Neural progenitor cell (in vitro differentiated cells): ENCODE results near the gene RASA4B. TPM values are rescaled to one million over a fixed set of nuclear protein-coding genes. Genes with fewer than 3 reads are reported as not detected.

Experiments
- DNase-seq: peaks from one replicate; pipeline ENCODE4 v3.0.0-alpha.2; 2016; ENCODE audit warnings: low spot score
- H2AFZ ChIP-seq: fragments of 200-600 bp; sonication (generic); replicated peaks from 2 replicates; pipeline ENCODE4 v1.6.1; 2016; ENCODE audit warnings: antibody characterized with exemption
- H3F3A ChIP-seq: fragments of 200-600 bp; sonication (generic); 2 replicates; pipeline ENCODE4 v1.6.1; 2016; ENCODE audit warnings: antibody characterized with exemption, low read depth
- H3K27ac ChIP-seq: fragments of 200-600 bp; sonication (generic); 2 replicates; pipeline ENCODE4 v1.5.1; 2016; ENCODE audit warnings: mild to moderate bottlenecking
- H3K27me3 ChIP-seq: fragments of 200-600 bp; sonication (generic); 2 replicates; pipeline ENCODE4 v1.6.1; 2016; ENCODE audit warnings: mild to moderate bottlenecking, moderate library complexity
- H3K36me3 ChIP-seq: fragments of 200-600 bp; sonication (generic); 2 replicates; pipeline ENCODE4 v1.5.1; 2016
- H3K4me1 ChIP-seq: fragments of 200-600 bp; sonication (generic); 2 replicates; pipeline ENCODE4 v1.6.1; 2016; ENCODE audit warnings: mixed run types
- H3K4me2 ChIP-seq: fragments of 200-600 bp; sonication (generic); 2 replicates; pipeline ENCODE4 v1.6.1; 2016
- H3K4me3 ChIP-seq: fragments of 200-600 bp; sonication (generic); 2 replicates; pipeline ENCODE4 v1.5.1; 2016
- H3K79me2 ChIP-seq: fragments of 200-600 bp; sonication (generic); 2 replicates; pipeline ENCODE4 v1.6.1; 2016; ENCODE audit warnings: low read depth
- H3K9ac ChIP-seq: fragments of 200-600 bp; sonication (generic); 2 replicates; pipeline ENCODE4 v1.6.1; 2016
- H3K9me3 ChIP-seq: fragments of 200-600 bp; sonication (generic); 2 replicates; pipeline ENCODE4 v1.5.1; 2016; ENCODE audit warnings: low read depth
- H4K20me1 ChIP-seq: fragments of 200-600 bp; sonication (generic); 2 replicates; pipeline ENCODE4 v1.6.1; 2016; ENCODE audit warnings: low read depth
- H3K27ac Mint-ChIP-seq: 3 replicates; pipeline ENCODE4 v1.8.0; 2021; ENCODE audit warnings: mixed read lengths
- H3K27me3 Mint-ChIP-seq: 2 replicates; pipeline ENCODE4 v1.8.0; 2022; ENCODE audit warnings: low read depth, mild to moderate bottlenecking, inconsistent platforms, moderate library complexity, mixed read lengths; ENCODE audit not compliant: insufficient read depth
- H3K36me3 Mint-ChIP-seq: 3 replicates; pipeline ENCODE4 v1.8.0; 2021; ENCODE audit warnings: mixed read lengths
- H3K4me1 Mint-ChIP-seq: 3 replicates; pipeline ENCODE4 v1.8.0; 2021; ENCODE audit warnings: mixed read lengths
- H3K4me3 Mint-ChIP-seq: 3 replicates; pipeline ENCODE4 v1.8.0; 2021; ENCODE audit warnings: mild to moderate bottlenecking, moderate library complexity, mixed read lengths
- H3K9me3 Mint-ChIP-seq: 3 replicates; pipeline ENCODE4 v1.8.0; 2020; ENCODE audit warnings: mixed read lengths
- EZH2 ChIP-seq: fragments of 200-600 bp; sonication (generic); IDR thresholded peaks from 2 replicates; pipeline ENCODE4 v1.6.1; 2017; ENCODE audit warnings: antibody characterized with exemption, mild to moderate bottlenecking, moderate library complexity
- EZH2phosphoT487 ChIP-seq: fragments of 200-600 bp; sonication (generic); IDR thresholded peaks from 2 replicates; pipeline ENCODE4 v1.6.1; 2017; ENCODE audit warnings: antibody characterized with exemption
- total RNA-seq: library from RNA; depleted of rRNA; stranded (reverse); fragments of >200 nt; gene quantifications from 2 replicates; pipeline ENCODE4 v1.2.3, GENCODE V29; 2015; ENCODE audit warnings: low replicate concordance
- TF ChIP-seq, protein P1 (sequence below): fragments of 200-600 bp; sonication (generic); IDR thresholded peaks from 2 replicates; pipeline ENCODE4 v1.5.1; 2017; ENCODE audit warnings: antibody characterized with exemption, mild to moderate bottlenecking

RASA4B gene
- total RNA-seq, 1 donor from 2014 or later, result 0.99 TPM

DNA sequence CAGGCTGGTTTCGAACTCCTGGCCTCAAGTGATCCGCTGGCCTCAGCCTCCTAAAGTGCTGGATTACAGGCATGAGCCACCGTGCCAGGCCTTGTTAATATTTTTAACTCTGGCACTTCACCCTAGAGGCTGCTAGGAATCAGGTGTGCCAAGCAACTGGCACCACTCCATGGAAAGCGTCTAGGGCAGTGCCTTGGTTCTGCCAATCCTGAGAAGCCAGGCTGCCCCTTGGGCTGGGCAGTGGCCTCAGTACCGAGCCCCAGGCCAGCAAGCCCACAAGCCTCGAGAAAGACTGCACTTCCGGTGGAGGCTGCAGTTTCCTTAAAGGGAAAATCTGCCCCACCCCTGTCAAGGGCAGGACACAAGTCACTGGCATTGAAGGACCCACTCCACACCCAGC is 64.3 kb downstream of the RASA4B start:
- H3K4me3 Mint-ChIP-seq, result no peak overlapping the region

DNA sequence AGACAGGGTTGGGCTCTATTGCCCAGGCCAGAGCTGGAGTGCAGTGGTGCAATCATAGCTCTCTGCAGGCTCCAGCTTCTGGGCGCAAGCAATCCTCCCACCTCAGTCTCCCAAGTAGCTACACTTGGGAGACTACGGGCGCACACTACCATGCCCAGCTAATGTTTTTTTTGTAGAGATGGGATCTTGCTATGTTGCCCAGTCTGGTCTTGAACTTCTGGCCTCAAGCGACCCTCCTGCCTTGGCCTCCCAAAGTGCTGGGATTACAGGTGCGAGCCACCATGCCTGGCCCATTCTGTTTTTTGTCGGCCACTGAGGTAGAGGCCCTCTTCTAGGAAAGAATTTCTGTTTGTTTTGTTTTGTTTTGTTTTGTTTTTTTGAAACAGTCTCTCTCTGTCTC is 65.1 kb downstream of the RASA4B start:
- DNase-seq, result no peak
- Mint-ChIP-seq H3K27me3 (peaks cover 2% of the 10 kb centered on the region), H3K4me3 (no peak overlapping the region), H3K9me3 (no peaks in the 10 kb centered on the region), H3K4me1 (peaks cover 2% of the 10 kb centered on the region), H3K36me3 (peaks cover 7% of the 10 kb centered on the region), H3K27ac (no peak overlapping the region)
- no peaks in the 10 kb centered on the region for H3K79me2 ChIP-seq
- H3K9ac ChIP-seq, result no peak overlapping the region
- H3F3A ChIP-seq, result peaks cover 10% of the 10 kb centered on the region
- no peaks in the 10 kb centered on the region for H3K27me3 ChIP-seq
- no peak overlapping the region for H3K4me3 ChIP-seq
- H3K4me2 ChIP-seq, result no peak overlapping the region
- no peaks in the 10 kb centered on the region for H3K9me3 ChIP-seq
- H3K27ac ChIP-seq, result no peak overlapping the region
- no peak for TF ChIP-seq EZH2
- TF ChIP-seq EZH2phosphoT487, result no peak
- TF ChIP-seq, protein P1, sequence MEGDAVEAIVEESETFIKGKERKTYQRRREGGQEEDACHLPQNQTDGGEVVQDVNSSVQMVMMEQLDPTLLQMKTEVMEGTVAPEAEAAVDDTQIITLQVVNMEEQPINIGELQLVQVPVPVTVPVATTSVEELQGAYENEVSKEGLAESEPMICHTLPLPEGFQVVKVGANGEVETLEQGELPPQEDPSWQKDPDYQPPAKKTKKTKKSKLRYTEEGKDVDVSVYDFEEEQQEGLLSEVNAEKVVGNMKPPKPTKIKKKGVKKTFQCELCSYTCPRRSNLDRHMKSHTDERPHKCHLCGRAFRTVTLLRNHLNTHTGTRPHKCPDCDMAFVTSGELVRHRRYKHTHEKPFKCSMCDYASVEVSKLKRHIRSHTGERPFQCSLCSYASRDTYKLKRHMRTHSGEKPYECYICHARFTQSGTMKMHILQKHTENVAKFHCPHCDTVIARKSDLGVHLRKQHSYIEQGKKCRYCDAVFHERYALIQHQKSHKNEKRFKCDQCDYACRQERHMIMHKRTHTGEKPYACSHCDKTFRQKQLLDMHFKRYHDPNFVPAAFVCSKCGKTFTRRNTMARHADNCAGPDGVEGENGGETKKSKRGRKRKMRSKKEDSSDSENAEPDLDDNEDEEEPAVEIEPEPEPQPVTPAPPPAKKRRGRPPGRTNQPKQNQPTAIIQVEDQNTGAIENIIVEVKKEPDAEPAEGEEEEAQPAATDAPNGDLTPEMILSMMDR, result no peak
- no peak overlapping the region for H2AFZ ChIP-seq
- peaks cover 9% of the 10 kb centered on the region for H3K4me1 ChIP-seq
- no peaks in the 10 kb centered on the region for H4K20me1 ChIP-seq
- H3K36me3 ChIP-seq, result no peaks in the 10 kb centered on the region

More for the DNA sequence above, 64.3 kb downstream of the RASA4B start:
- H3K9me3 Mint-ChIP-seq, result no peaks in the 10 kb centered on the region
- Histone ChIP-seq H3K4me2 (no peak overlapping the region), H3K4me3 (no peak overlapping the region), H3K79me2 (no peaks in the 10 kb centered on the region), H3K36me3 (no peaks in the 10 kb centered on the region), H3K9me3 (no peaks in the 10 kb centered on the region), H3F3A (peaks cover 10% of the 10 kb centered on the region), H3K27ac (no peak overlapping the region), H4K20me1 (no peaks in the 10 kb centered on the region), H3K27me3 (no peaks in the 10 kb centered on the region), H3K4me1 (peaks cover 9% of the 10 kb centered on the region), H2AFZ (no peak overlapping the region), H3K9ac (no peak overlapping the region)
- peaks cover 6% of the 10 kb centered on the region for H3K36me3 Mint-ChIP-seq
- DNase-seq, result no peak
- TF ChIP-seq, protein P1, result no peak
- TF ChIP-seq EZH2phosphoT487 (no peak), EZH2 (no peak)
- peaks cover 2% of the 10 kb centered on the region for H3K4me1 Mint-ChIP-seq
- peaks cover 2% of the 10 kb centered on the region for H3K27me3 Mint-ChIP-seq
- H3K27ac Mint-ChIP-seq, result no peak overlapping the region

DNA sequence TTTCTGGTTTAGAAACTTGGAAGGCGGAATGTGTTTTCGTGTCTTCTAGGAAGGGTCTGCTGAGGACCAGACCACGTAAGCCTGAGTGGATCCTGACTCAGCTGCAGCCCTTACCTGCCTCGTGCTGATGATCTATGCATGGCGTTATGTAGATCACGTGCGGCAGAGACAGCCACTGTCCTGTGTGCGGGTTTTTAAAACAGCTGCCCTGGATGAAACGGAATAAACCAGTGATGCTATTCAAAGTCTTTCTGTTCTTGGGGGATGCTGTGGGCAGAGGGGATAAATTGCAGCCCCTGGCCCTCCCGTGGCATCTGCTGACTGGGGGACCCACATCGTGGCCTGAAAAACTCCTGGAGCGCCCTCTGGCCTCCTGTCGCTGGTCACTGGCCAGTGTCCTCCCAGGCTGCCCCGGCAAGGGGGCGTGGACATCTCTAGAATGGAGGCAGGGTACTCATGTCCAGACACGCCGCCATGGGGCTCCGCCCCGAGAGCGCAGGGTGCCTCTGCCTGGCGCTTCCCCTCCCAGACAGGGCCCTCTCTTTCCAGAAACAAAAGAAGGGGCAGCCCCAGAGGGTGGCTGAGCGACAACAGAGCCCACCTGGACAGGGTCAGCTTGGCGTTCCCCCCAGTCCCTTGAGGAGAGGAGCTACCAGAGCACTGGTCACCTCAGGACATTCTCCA is 66.1 kb downstream of the RASA4B start:
- Histone ChIP-seq H3K9ac (no peak overlapping the region), H3K36me3 (no peaks in the 10 kb centered on the region), H3K9me3 (no peaks in the 10 kb centered on the region), H2AFZ (no peak overlapping the region), H3K27me3 (no peaks in the 10 kb centered on the region), H3K4me1 (peaks cover 9% of the 10 kb centered on the region), H3K4me2 (peak overlapping the region; percentile 55), H3F3A (peaks cover 10% of the 10 kb centered on the region), H3K79me2 (no peaks in the 10 kb centered on the region), H3K4me3 (no peak overlapping the region), H3K27ac (no peak overlapping the region), H4K20me1 (no peaks in the 10 kb centered on the region)
- no peak overlapping the region for H3K27ac Mint-ChIP-seq
- H3K27me3 Mint-ChIP-seq, result peaks cover 2% of the 10 kb centered on the region
- no peaks in the 10 kb centered on the region for H3K9me3 Mint-ChIP-seq
- TF ChIP-seq, protein P1, result peak; percentile 28
- TF ChIP-seq EZH2, result no peak
- TF ChIP-seq EZH2phosphoT487, result no peak
- peaks cover 7% of the 10 kb centered on the region for H3K36me3 Mint-ChIP-seq
- DNase-seq, result peak; percentile 83
- peaks cover 1% of the 10 kb centered on the region for H3K4me1 Mint-ChIP-seq
- H3K4me3 Mint-ChIP-seq, result no peak overlapping the region
